SU-DHL-6 (cell line): ENCODE results near the gene IL24.

ENCODE experiments used
- CTCF ChIP-seq: fragments of 200-600 bp; sonication (generic); IDR thresholded peaks from one replicate; pipeline ENCODE4 v1.5.1; 2017; ENCODE audit warnings: antibody characterized with exemption, mild to moderate bottlenecking, low read length, moderate library complexity; ENCODE audit not compliant: insufficient read depth, poor library complexity, severe bottlenecking
- EZH2phosphoT487 ChIP-seq: fragments of 200-600 bp; sonication (generic), shearing (Covaris generic); conservative IDR thresholded peaks from 2 replicates; pipeline ENCODE4 v1.6.1; 2018; ENCODE audit warnings: mild to moderate bottlenecking, antibody characterized with exemption, low read length, moderate library complexity, mixed read lengths

GRCh38 chr1:206908038-206908437, 10.8 kb downstream of the IL24 start:
- no peak for TF ChIP-seq CTCF
- no peak for TF ChIP-seq EZH2phosphoT487
